T-helper 1 cell treated with Interleukin-12 subunit alpha and Interleukin-12 subunit beta and Interleukin-4 antibody, amounts not matched to agents 30 μg/mL and 1 μg/mL, for 36 hours (primary cell): ENCODE results near the gene CACNB2.

Experiments
- H3K27ac Mint-ChIP-seq: one replicate; pipeline ENCODE4 v1.8.0; 2021; ENCODE audit warnings: mild to moderate bottlenecking, mixed read lengths
- H3K27me3 Mint-ChIP-seq: one replicate; pipeline ENCODE4 v1.8.0; 2021; ENCODE audit warnings: low read depth, mixed read lengths
- H3K36me3 Mint-ChIP-seq: one replicate; pipeline ENCODE4 v1.8.0; 2021; ENCODE audit warnings: low read depth, mixed read lengths
- H3K4me1 Mint-ChIP-seq: one replicate; pipeline ENCODE4 v1.8.0; 2021; ENCODE audit warnings: low read depth, mixed read lengths
- H3K4me3 Mint-ChIP-seq: one replicate; pipeline ENCODE4 v1.8.0; 2021; ENCODE audit warnings: mild to moderate bottlenecking, moderate library complexity, mixed read lengths
- H3K9me3 Mint-ChIP-seq: one replicate; pipeline ENCODE4 v1.8.0; 2021; ENCODE audit warnings: mixed read lengths

CACNB2 gene

DNA sequence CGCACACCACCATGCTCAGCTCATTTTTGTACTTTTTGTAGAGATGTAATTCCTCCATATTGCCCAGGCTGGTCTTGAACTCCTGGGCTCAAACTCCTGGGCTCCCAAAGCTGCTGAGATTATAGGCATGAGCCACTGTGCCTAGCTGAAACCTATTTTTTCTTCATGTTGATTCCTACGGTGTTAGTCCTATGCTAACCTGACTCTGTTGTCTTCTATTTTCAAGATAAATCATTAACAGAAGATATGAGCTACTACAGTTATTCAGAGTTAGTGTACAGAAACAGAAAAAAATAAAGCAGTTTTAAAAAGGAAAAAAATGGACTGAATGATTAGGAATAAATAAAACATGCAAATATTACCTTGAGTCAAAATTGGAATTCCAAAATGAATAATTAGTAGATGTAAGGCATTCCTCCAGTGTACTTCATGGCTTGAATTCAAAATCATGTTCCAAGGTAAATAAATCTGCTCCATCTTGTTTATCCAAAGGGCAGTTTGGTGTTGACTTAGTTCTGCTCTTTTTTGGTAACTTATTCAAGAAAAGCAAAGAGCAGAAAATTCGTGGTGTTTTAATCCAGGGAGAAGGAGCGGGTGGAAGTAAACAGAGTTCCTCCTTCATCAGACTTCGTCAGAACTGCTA, 185.8 kb downstream of the CACNB2 start:
- H3K36me3 Mint-ChIP-seq: no peaks in the 10 kb centered on the region
- H3K4me3 Mint-ChIP-seq: no peak overlapping the region
- no peaks in the 10 kb centered on the region for H3K27me3 Mint-ChIP-seq
- no peaks in the 10 kb centered on the region for H3K4me1 Mint-ChIP-seq
- no peak overlapping the region for H3K27ac Mint-ChIP-seq
- no peaks in the 10 kb centered on the region for H3K9me3 Mint-ChIP-seq

DNA sequence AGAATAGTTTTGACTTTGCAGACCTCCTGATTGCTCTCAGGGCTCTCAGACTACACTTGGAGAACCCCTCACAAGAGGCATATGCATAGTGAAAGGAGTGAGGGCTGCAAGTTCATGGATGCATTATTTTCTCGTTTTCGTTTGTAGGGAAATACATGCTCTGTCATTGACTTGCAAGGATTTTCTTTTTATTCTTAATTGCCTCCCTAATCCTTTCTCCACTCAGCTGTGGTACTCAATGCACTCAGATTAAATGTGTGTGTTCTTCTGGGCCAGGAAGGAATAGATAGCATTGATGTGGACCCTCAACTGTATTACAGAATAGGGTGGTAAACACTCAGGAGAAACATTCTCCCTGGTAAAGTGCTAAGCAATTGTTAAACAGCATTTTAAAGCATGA, 188.7 kb downstream of the CACNB2 start:
- no peaks in the 10 kb centered on the region for H3K4me1 Mint-ChIP-seq
- no peaks in the 10 kb centered on the region for H3K36me3 Mint-ChIP-seq
- H3K27ac Mint-ChIP-seq: no peak overlapping the region
- no peaks in the 10 kb centered on the region for H3K9me3 Mint-ChIP-seq
- H3K4me3 Mint-ChIP-seq: no peak overlapping the region
- H3K27me3 Mint-ChIP-seq: no peaks in the 10 kb centered on the region

DNA sequence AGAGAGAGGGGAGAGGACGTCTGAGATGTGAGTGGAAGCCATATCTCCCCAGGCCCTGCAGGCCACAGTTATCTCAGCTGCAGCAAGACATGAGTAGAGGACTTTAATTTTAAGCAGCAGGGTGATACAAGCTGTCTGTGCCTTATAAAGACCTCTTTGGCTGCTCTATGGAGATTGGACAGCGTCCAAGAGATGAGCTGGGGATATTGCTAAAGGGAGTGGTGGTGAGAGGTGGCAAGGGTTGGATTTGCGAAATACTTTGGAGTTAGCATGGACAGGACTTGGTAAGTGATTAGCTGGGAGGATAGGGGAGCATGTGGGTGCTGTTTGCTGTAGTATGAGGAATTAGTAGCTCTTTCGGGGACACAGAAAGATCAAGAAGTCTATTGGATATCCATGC, 191.8 kb downstream of the CACNB2 start:
- H3K4me3 Mint-ChIP-seq: no peak overlapping the region

GRCh38 chr10:18332484-18332883, 192.3 kb downstream of the CACNB2 start:
- Mint-ChIP-seq H3K27me3 (no peaks in the 10 kb centered on the region), H3K4me1 (no peaks in the 10 kb centered on the region), H3K9me3 (no peaks in the 10 kb centered on the region), H3K4me3 (no peak overlapping the region), H3K27ac (no peak overlapping the region), H3K36me3 (no peaks in the 10 kb centered on the region)

More for the DNA sequence above, 191.8 kb downstream of the CACNB2 start:
- Mint-ChIP-seq H3K4me1 (no peaks in the 10 kb centered on the region), H3K27me3 (no peaks in the 10 kb centered on the region), H3K27ac (no peak overlapping the region), H3K36me3 (no peaks in the 10 kb centered on the region), H3K9me3 (no peaks in the 10 kb centered on the region)

GRCh38 chr10:18333621-18334020, 193.4 kb downstream of the CACNB2 start:
- Mint-ChIP-seq H3K4me1 (no peaks in the 10 kb centered on the region), H3K27ac (no peak overlapping the region), H3K4me3 (no peak overlapping the region), H3K27me3 (no peaks in the 10 kb centered on the region), H3K9me3 (no peaks in the 10 kb centered on the region), H3K36me3 (no peaks in the 10 kb centered on the region)

- no peaks in the 10 kb centered on the region for H3K4me1 Mint-ChIP-seq
- no peaks in the 10 kb centered on the region for H3K9me3 Mint-ChIP-seq
- H3K27me3 Mint-ChIP-seq: no peaks in the 10 kb centered on the region
- no peak overlapping the region for H3K4me3 Mint-ChIP-seq
- no peak overlapping the region for H3K27ac Mint-ChIP-seq
- H3K36me3 Mint-ChIP-seq: no peaks in the 10 kb centered on the region
Measured at GRCh38 chr10:18334116-18334867, 194.1 kb downstream of the CACNB2 start.

- Mint-ChIP-seq H3K27me3 (no peaks in the 10 kb centered on the region), H3K4me3 (no peak overlapping the region), H3K27ac (no peak overlapping the region), H3K9me3 (no peaks in the 10 kb centered on the region), H3K4me1 (no peaks in the 10 kb centered on the region), H3K36me3 (no peaks in the 10 kb centered on the region)
Measured at GRCh38 chr10:18340496-18341051, 200.3 kb downstream of the CACNB2 start.

GRCh38 chr10:18341055-18341454, 200.8 kb downstream of the CACNB2 start:
- H3K9me3 Mint-ChIP-seq: no peaks in the 10 kb centered on the region
- H3K27ac Mint-ChIP-seq: no peak overlapping the region
- no peaks in the 10 kb centered on the region for H3K27me3 Mint-ChIP-seq
- no peaks in the 10 kb centered on the region for H3K36me3 Mint-ChIP-seq
- H3K4me3 Mint-ChIP-seq: no peak overlapping the region
- H3K4me1 Mint-ChIP-seq: no peaks in the 10 kb centered on the region

DNA sequence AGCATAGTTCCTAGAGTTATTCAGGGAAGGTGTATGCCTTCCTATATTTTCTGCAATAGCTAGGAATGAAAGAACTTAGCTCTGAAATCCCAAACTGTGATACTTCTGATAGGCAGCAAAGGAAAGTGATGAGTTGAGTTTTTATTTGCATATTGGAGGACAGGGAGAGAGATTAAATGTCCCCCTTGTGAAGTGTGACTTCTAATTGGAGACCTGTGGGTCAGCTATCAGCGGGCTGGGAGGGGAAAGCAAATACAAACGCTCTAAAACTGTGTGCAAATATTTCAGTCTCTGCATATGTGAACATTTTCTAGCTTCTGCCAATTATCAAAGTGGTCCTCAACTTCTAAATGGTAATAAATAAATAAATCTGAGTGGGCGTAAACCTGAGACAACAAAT, 203.3 kb downstream of the CACNB2 start:
- Mint-ChIP-seq H3K4me3 (no peak overlapping the region), H3K36me3 (no peaks in the 10 kb centered on the region), H3K9me3 (no peaks in the 10 kb centered on the region), H3K4me1 (no peaks in the 10 kb centered on the region), H3K27me3 (no peaks in the 10 kb centered on the region), H3K27ac (no peak overlapping the region)

GRCh38 chr10:18345308-18345707, 205.1 kb downstream of the CACNB2 start:
- Mint-ChIP-seq H3K9me3 (no peaks in the 10 kb centered on the region), H3K4me1 (no peaks in the 10 kb centered on the region), H3K27ac (no peak overlapping the region), H3K36me3 (no peaks in the 10 kb centered on the region), H3K4me3 (no peak overlapping the region), H3K27me3 (no peaks in the 10 kb centered on the region)

DNA sequence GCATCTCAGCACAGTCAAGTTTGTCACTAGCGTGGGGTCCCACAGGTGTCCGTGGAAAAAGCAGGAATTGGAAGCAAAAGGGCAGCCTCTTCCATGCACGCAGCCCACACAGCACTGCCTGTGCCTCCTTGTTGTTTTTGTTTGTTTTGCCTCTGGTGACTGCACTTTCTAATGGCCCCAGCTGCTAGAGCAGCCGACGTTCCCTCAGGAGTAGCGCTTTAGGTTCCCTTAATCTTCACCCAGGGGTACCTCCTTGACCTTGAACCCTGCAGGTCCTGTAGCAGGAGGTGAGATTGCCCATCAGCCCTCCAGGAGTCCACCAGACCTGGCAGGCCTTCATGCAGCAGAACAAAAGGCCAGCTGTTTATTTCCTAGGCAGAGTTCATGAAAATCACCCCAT, 210.1 kb downstream of the CACNB2 start:
- Mint-ChIP-seq H3K27me3 (no peaks in the 10 kb centered on the region), H3K4me1 (no peaks in the 10 kb centered on the region), H3K9me3 (no peaks in the 10 kb centered on the region), H3K27ac (no peak overlapping the region), H3K4me3 (no peak overlapping the region), H3K36me3 (no peaks in the 10 kb centered on the region)

- no peaks in the 10 kb centered on the region for H3K9me3 Mint-ChIP-seq
- H3K4me3 Mint-ChIP-seq: no peak overlapping the region
- H3K4me1 Mint-ChIP-seq: no peaks in the 10 kb centered on the region
- no peaks in the 10 kb centered on the region for H3K27me3 Mint-ChIP-seq
- no peaks in the 10 kb centered on the region for H3K36me3 Mint-ChIP-seq
- no peak overlapping the region for H3K27ac Mint-ChIP-seq
Measured at GRCh38 chr10:18351421-18351820, 211.2 kb downstream of the CACNB2 start.

DNA sequence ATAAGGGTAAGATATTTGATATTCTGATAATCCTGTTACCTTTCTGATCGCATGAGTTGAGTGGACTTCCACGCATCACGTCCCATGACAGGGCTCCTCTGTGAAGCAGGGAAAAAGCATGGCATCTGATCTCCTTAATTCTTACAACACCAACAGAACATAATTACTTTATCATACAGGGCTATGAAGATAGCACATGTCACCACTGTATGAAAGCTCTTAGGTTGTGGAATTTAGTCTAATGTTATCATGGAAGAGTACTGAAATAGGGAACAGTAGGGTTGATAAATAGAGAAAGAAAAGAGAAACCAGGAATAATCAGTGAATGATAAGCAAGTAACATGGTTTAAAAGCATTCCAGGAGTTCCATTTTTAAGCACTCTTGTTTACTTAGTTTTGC, 212.0 kb downstream of the CACNB2 start:
- H3K4me3 Mint-ChIP-seq: no peak overlapping the region
- no peaks in the 10 kb centered on the region for H3K9me3 Mint-ChIP-seq
- H3K36me3 Mint-ChIP-seq: no peaks in the 10 kb centered on the region
- no peaks in the 10 kb centered on the region for H3K27me3 Mint-ChIP-seq
- H3K27ac Mint-ChIP-seq: no peak overlapping the region
- no peaks in the 10 kb centered on the region for H3K4me1 Mint-ChIP-seq

GRCh38 chr10:18359812-18360211, 219.6 kb downstream of the CACNB2 start:
- Mint-ChIP-seq H3K27ac (no peak overlapping the region), H3K9me3 (no peaks in the 10 kb centered on the region), H3K36me3 (no peaks in the 10 kb centered on the region), H3K27me3 (no peaks in the 10 kb centered on the region), H3K4me1 (no peaks in the 10 kb centered on the region), H3K4me3 (no peak overlapping the region)

GRCh38 chr10:18362892-18363291, 222.7 kb downstream of the CACNB2 start:
- Mint-ChIP-seq H3K9me3 (no peaks in the 10 kb centered on the region), H3K4me1 (no peaks in the 10 kb centered on the region), H3K27ac (no peak overlapping the region), H3K36me3 (no peaks in the 10 kb centered on the region), H3K4me3 (no peak overlapping the region), H3K27me3 (no peaks in the 10 kb centered on the region)
